ENCODE results near the gene CEP250. TPM values are rescaled to one million over a fixed set of nuclear protein-coding genes. Genes with fewer than 3 reads are reported as not detected.

Gene CEP250
- polyA plus RNA-seq, 1 experiment, result 7.9 TPM

DNA sequence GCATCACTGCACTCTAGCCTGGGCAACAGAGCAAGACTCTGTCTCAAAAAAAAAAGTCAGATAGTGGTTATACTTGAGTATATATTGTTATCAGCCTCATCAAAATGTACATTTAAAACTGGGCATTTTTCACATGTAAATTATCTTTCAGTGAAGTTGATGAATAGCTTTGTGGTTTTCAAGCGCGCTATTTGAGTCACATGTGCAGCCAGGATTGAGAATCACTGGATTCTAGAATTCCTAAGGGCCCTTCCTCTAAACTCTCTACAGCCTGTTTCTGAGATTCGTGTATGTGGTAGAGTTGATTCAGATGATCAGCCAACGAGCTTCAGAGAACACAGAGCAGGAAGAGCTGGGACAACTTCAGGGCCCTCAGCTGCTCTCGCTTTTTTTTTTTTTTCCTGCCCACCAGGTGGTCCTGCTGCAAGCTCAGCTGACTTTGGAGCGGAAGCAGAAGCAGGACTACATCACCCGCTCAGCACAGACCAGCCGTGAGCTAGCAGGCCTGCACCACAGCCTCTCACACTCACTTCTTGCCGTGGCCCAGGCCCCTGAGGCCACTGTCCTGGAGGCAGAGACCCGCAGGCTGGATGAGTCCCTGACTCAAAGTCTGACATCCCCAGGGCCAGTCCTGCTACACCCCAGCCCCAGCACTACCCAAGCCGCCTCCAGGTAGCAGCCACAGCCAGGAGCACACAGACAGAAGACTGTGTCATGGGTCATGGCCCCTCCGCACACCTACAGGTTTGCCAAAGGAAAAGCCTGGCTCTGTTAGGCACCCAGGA is 55.7 kb downstream of the CEP250 start:
- Histone ChIP-seq H3K36me3 (ENCODE audit: control insufficient read depth, insufficient read depth, low read length) (peaks cover 22% of the 10 kb centered on the region), H3K4me3 (ENCODE audit: low read depth, low read length) (no peak overlapping the region), H3K27me3 (ENCODE audit: control insufficient read depth, insufficient read depth, low read length) (no peaks in the 10 kb centered on the region)
- TF ChIP-seq, protein P1, sequence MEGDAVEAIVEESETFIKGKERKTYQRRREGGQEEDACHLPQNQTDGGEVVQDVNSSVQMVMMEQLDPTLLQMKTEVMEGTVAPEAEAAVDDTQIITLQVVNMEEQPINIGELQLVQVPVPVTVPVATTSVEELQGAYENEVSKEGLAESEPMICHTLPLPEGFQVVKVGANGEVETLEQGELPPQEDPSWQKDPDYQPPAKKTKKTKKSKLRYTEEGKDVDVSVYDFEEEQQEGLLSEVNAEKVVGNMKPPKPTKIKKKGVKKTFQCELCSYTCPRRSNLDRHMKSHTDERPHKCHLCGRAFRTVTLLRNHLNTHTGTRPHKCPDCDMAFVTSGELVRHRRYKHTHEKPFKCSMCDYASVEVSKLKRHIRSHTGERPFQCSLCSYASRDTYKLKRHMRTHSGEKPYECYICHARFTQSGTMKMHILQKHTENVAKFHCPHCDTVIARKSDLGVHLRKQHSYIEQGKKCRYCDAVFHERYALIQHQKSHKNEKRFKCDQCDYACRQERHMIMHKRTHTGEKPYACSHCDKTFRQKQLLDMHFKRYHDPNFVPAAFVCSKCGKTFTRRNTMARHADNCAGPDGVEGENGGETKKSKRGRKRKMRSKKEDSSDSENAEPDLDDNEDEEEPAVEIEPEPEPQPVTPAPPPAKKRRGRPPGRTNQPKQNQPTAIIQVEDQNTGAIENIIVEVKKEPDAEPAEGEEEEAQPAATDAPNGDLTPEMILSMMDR (IDR thresholded peaks at IDR 0.05; ENCODE audit: insufficient read depth, low read depth, low read length), result no peak
- ChIA-PET CTCF (interaction anchor here (0.7 to 1.3 kb wide), 6 partner anchors 19 to 492 kb away, joined by 3 to 5 read pairs (median 4); no protein-coding TSS in a partner anchor), POLR2A (no interaction called here)
- DNase-seq (ENCODE audit: low read depth), result no peak

GRCh38 chr20:35511814-35512420 is 56.5 kb downstream of the CEP250 start:
- ChIA-PET POLR2A (no interaction called here), CTCF (interaction anchor here (0.6 to 1.3 kb wide), 7 partner anchors 11 to 492 kb away, joined by 3 to 6 read pairs (median 3); no protein-coding TSS in a partner anchor)
- TF ChIP-seq, protein P1 (IDR thresholded peaks at IDR 0.05; ENCODE audit: insufficient read depth, low read depth, low read length), result peak; percentile 72
- Histone ChIP-seq H3K27me3 (ENCODE audit: control insufficient read depth, insufficient read depth, low read length) (no peaks in the 10 kb centered on the region), H3K4me3 (ENCODE audit: low read depth, low read length) (no peak overlapping the region), H3K36me3 (ENCODE audit: control insufficient read depth, insufficient read depth, low read length) (peaks cover 22% of the 10 kb centered on the region)
- no peak for DNase-seq (ENCODE audit: low read depth)

- no peak for DNase-seq (ENCODE audit: low read depth)
- H3K27me3 ChIP-seq (ENCODE audit: control insufficient read depth, insufficient read depth, low read length), result no peaks in the 10 kb centered on the region
- ChIA-PET POLR2A (no interaction called here), CTCF (no interaction called here)
- peaks cover 13% of the 10 kb centered on the region for H3K36me3 ChIP-seq (ENCODE audit: control insufficient read depth, insufficient read depth, low read length)
- TF ChIP-seq, protein P1 (IDR thresholded peaks at IDR 0.05; ENCODE audit: insufficient read depth, low read depth, low read length), result no peak
- no peak overlapping the region for H3K4me3 ChIP-seq (ENCODE audit: low read depth, low read length)
Observed at GRCh38 chr20:35514371-35514932, 59.1 kb downstream of the CEP250 start.

- H3K4me3 ChIP-seq (ENCODE audit: low read depth, low read length), result no peak overlapping the region
- no peak for DNase-seq (ENCODE audit: low read depth)
- TF ChIP-seq, protein P1 (IDR thresholded peaks at IDR 0.05; ENCODE audit: insufficient read depth, low read depth, low read length), result no peak
- ChIA-PET CTCF (no interaction called here), POLR2A (no interaction called here)
- H3K27me3 ChIP-seq (ENCODE audit: control insufficient read depth, insufficient read depth, low read length), result no peaks in the 10 kb centered on the region
- H3K36me3 ChIP-seq (ENCODE audit: control insufficient read depth, insufficient read depth, low read length), result peaks cover 10% of the 10 kb centered on the region
Observed at GRCh38 chr20:35515341-35515740, 59.9 kb downstream of the CEP250 start.

DNA sequence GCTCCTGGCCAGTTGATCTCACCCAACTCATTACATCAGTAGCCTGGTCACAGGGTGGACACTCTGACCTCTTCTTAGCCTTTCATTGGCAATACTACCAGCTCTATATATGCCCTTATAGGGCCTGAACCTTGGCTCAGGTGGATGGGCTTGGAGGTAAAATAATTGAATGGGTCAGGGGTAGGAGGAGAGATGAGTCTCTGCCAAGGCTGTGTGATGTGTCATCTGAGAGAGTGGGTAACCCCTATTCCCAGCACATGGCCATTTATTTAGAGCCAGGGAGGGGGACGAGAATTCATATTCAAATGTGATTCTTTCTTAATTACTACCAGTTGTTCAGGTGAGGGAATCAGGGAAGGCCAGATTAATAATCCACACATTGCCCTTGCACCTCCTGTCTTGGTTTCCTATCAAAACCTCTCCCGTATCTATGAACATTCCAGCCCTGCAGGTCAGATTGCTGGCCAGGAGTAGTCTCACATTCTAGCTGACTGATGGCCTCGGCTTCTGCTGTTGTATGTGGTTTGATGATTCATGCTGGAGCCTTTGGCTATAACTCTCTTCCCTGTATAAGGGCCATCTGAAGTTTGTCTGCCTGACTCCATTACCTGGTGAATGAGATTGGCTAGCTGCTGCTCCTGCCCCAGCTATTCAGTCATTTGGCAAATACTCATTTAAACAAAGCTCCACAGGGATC is 60.7 kb downstream of the CEP250 start:
- ChIA-PET POLR2A (no interaction called here), CTCF (interaction anchor here (0.9 kb wide), 1 partner anchor 10 kb away, joined by 3 read pairs; no protein-coding TSS in a partner anchor)
- TF ChIP-seq, protein P1 (IDR thresholded peaks at IDR 0.05; ENCODE audit: insufficient read depth, low read depth, low read length), result no peak
- Histone ChIP-seq H3K27me3 (ENCODE audit: control insufficient read depth, insufficient read depth, low read length) (no peaks in the 10 kb centered on the region), H3K4me3 (ENCODE audit: low read depth, low read length) (no peak overlapping the region), H3K36me3 (ENCODE audit: control insufficient read depth, insufficient read depth, low read length) (peaks cover 8% of the 10 kb centered on the region)
- DNase-seq (ENCODE audit: low read depth), result peak; percentile 35
